ENCODE data around the gene ANGPT4. TPM values are rescaled to one million over a fixed set of nuclear protein-coding genes. Genes with fewer than 3 reads are reported as not detected.

ANGPT4 gene
- total RNA-seq, 1 donor from 2014 or later = 0.05 TPM

GRCh38 chr20:884983-885952, 30.9 kb downstream of the ANGPT4 start:
- no peaks in the 10 kb centered on the region for H3K36me3 ChIP-seq (ENCODE audit: insufficient read depth, low read length)
- no peak overlapping the region for H3K27ac ChIP-seq (ENCODE audit: low read depth, low read length)
- H3K9ac ChIP-seq (ENCODE audit: low read length) = no peak overlapping the region
- H3K79me2 ChIP-seq (ENCODE audit: insufficient read depth, low read length) = no peaks in the 10 kb centered on the region
- Mint-ChIP-seq H3K9me3 (ENCODE audit: unreplicated experiment) (peaks cover 1% of the 10 kb centered on the region), H3K4me1 (ENCODE audit: low read depth, unreplicated experiment) (peaks cover 6% of the 10 kb centered on the region), H3K27ac (ENCODE audit: unreplicated experiment) (no peak overlapping the region), H3K36me3 (ENCODE audit: low read depth, unreplicated experiment) (no peaks in the 10 kb centered on the region), H3K27me3 (ENCODE audit: low read depth, unreplicated experiment) (peaks cover 58% of the 10 kb centered on the region), H3K4me3 (ENCODE audit: unreplicated experiment) (no peak overlapping the region)
- H2AFZ ChIP-seq (ENCODE audit: low read depth, low read length) = no peak overlapping the region
- TF ChIP-seq, protein P1, sequence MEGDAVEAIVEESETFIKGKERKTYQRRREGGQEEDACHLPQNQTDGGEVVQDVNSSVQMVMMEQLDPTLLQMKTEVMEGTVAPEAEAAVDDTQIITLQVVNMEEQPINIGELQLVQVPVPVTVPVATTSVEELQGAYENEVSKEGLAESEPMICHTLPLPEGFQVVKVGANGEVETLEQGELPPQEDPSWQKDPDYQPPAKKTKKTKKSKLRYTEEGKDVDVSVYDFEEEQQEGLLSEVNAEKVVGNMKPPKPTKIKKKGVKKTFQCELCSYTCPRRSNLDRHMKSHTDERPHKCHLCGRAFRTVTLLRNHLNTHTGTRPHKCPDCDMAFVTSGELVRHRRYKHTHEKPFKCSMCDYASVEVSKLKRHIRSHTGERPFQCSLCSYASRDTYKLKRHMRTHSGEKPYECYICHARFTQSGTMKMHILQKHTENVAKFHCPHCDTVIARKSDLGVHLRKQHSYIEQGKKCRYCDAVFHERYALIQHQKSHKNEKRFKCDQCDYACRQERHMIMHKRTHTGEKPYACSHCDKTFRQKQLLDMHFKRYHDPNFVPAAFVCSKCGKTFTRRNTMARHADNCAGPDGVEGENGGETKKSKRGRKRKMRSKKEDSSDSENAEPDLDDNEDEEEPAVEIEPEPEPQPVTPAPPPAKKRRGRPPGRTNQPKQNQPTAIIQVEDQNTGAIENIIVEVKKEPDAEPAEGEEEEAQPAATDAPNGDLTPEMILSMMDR (IDR thresholded peaks at IDR 0.05; ENCODE audit: insufficient read depth, low read depth, low read length) = no peak
- TF ChIP-seq EZH2 (IDR thresholded peaks at IDR 0.05; ENCODE audit: insufficient read depth, low read length) = no peak
- no peak for FAIRE-seq
- H3K4me1 ChIP-seq (ENCODE audit: insufficient read depth, low read length) = no peaks in the 10 kb centered on the region
- H3K27me3 ChIP-seq (ENCODE audit: insufficient read depth, low read length) = peaks cover 11% of the 10 kb centered on the region
- peak; percentile 10 for DNase-seq (ENCODE audit: low read depth)
- no peak overlapping the region for H3K4me2 ChIP-seq (ENCODE audit: low read length)
- no peaks in the 10 kb centered on the region for H4K20me1 ChIP-seq (ENCODE audit: insufficient read depth, low read length)
- no peak overlapping the region for H3K4me3 ChIP-seq (ENCODE audit: insufficient read depth, low read depth, low read length)
- H3K9me3 ChIP-seq (ENCODE audit: insufficient read depth, low read depth, low read length) = no peaks in the 10 kb centered on the region

GRCh38 chr20:881783-882144, 34.4 kb downstream of the ANGPT4 start:
- Mint-ChIP-seq H3K9me3 (ENCODE audit: unreplicated experiment) (peaks cover 1% of the 10 kb centered on the region), H3K4me3 (ENCODE audit: unreplicated experiment) (no peak overlapping the region), H3K36me3 (ENCODE audit: low read depth, unreplicated experiment) (no peaks in the 10 kb centered on the region), H3K27ac (ENCODE audit: unreplicated experiment) (peak overlapping the region; percentile 96), H3K4me1 (ENCODE audit: low read depth, unreplicated experiment) (peaks cover 6% of the 10 kb centered on the region), H3K27me3 (ENCODE audit: low read depth, unreplicated experiment) (peaks cover 47% of the 10 kb centered on the region)
- no peaks in the 10 kb centered on the region for H3K9me3 ChIP-seq (ENCODE audit: insufficient read depth, low read depth, low read length)
- no peak overlapping the region for H3K4me3 ChIP-seq (ENCODE audit: insufficient read depth, low read depth, low read length)
- H3K36me3 ChIP-seq (ENCODE audit: insufficient read depth, low read length) = no peaks in the 10 kb centered on the region
- H3K4me2 ChIP-seq (ENCODE audit: low read length) = no peak overlapping the region
- no peak for DNase-seq (ENCODE audit: low read depth)
- H4K20me1 ChIP-seq (ENCODE audit: insufficient read depth, low read length) = no peaks in the 10 kb centered on the region
- H2AFZ ChIP-seq (ENCODE audit: low read depth, low read length) = no peak overlapping the region
- no peak overlapping the region for H3K27ac ChIP-seq (ENCODE audit: low read depth, low read length)
- no peaks in the 10 kb centered on the region for H3K4me1 ChIP-seq (ENCODE audit: insufficient read depth, low read length)
- H3K79me2 ChIP-seq (ENCODE audit: insufficient read depth, low read length) = no peaks in the 10 kb centered on the region
- TF ChIP-seq EZH2 (IDR thresholded peaks at IDR 0.05; ENCODE audit: insufficient read depth, low read length) = no peak
- TF ChIP-seq, protein P1 (IDR thresholded peaks at IDR 0.05; ENCODE audit: insufficient read depth, low read depth, low read length) = no peak
- FAIRE-seq = no peak
- no peak overlapping the region for H3K9ac ChIP-seq (ENCODE audit: low read length)
- H3K27me3 ChIP-seq (ENCODE audit: insufficient read depth, low read length) = peaks cover 11% of the 10 kb centered on the region

Data from astrocyte (in vitro differentiated cells and primary cell).